ENCODE results near the gene ABL1.
"Not testable (repeated sequence)": the region's sequence is repeated elsewhere in the genome, so short reads cannot be mapped to it uniquely, and the experiment has no call there.

The ABL1 gene

DNA sequence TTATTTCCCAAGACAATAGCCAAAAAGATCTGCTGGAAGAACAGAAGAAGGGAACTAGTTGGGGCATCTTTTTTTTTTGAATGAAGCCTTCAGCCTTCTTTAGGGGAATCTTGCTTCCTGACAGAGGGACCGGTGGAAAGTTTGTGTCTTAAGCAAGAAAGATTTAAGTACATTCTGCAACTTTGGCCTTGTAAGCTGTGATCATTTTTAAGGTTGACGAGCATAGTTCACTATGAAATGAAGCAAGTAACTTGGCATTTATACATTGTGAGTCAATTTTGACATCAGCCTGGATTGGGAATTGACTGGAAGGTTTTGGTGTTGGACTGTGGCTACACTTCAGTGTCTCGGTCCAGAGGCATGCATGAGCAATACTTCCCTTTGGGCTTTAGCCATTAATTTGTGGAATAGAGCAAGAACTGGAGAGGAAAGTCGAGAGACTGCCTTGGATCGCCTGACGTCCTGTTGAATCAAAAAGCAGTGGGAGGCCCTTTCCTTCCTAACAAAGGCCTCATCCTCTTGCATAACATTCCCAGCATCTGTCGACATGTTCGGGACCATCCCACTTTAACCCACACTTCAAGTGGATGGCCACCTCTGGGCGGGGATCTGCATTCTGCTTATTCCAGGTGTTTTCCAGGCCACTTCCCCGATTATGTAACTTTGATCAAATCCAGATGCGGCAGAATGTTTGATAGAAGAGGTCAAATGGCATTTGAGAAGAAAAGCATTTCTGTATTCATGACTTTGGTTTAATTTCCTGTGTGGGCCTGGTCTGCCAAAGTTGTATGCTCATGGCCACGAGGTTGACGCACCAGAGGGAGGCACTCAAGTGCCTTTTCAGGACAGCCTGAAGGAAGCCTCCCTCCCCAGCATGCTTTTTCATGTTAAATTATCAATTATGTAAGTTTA, 12.5 kb downstream of the ABL1 start:
- DNase-seq (ENCODE audit: low read depth in 4 of 4, low spot score in 1 of 4) = no peak

GRCh38 chr9:130848514-130848913, 13.5 kb downstream of the ABL1 start:
- DNase-seq (ENCODE audit: low read depth in 4 of 4, low spot score in 1 of 4) = not testable (repeated sequence)

DNA sequence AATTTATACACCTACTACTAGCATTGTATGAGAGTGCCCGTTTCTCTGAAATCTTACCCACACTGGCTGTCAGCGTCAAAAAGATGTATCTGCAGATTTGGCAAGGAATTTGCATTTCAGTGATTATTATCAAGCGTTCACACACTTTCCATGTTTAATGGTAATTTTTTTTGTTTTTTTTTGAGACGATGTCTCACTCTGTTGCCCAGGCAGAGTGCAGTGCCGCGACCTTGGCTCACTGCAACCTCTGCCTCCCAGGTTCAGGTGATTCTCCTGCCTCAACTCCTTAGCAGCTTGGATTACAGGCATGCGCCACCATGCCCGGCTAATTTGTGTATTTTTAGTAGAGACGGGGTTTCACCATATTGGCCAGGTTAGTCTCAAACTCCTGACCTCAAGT, 14.3 kb downstream of the ABL1 start:
- no peak for DNase-seq (ENCODE audit: low read depth in 4 of 4, low spot score in 1 of 4)

GRCh38 chr9:130852801-130853200, 17.7 kb downstream of the ABL1 start:
- no peak for DNase-seq (ENCODE audit: low read depth in 4 of 4, low spot score in 1 of 4)

GRCh38 chr9:130854092-130854491, 19.0 kb downstream of the ABL1 start:
- DNase-seq (ENCODE audit: low read depth in 4 of 4, low spot score in 1 of 4) = no peak

GRCh38 chr9:130854835-130855234, 19.8 kb downstream of the ABL1 start:
- no peak for DNase-seq (ENCODE audit: low read depth in 4 of 4, low spot score in 1 of 4)

DNA sequence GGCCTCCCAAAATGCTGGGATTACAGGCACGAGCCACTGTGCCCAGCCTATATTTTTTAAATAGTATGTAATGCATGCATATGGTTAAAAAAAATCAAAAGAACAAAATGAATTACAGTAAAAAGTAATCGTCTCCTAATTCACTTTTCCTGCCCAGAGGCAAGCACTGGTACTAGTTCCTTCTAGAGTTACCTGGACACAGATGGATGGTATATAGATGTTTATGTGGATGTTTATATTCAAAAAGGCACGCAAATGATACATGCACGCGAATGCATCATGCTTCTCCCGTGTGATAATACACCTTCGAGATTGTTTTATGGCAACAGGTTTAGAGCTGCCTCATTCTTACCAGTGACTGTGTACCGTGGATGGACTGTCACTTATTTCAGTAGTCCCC, 21.4 kb downstream of the ABL1 start:
- DNase-seq (ENCODE audit: low read depth in 4 of 4, low spot score in 1 of 4) = no peak

GRCh38 chr9:130857864-130858738, 23.0 kb downstream of the ABL1 start:
- DNase-seq (ENCODE audit: low read depth in 4 of 4, low spot score in 1 of 4) = no peak

DNA sequence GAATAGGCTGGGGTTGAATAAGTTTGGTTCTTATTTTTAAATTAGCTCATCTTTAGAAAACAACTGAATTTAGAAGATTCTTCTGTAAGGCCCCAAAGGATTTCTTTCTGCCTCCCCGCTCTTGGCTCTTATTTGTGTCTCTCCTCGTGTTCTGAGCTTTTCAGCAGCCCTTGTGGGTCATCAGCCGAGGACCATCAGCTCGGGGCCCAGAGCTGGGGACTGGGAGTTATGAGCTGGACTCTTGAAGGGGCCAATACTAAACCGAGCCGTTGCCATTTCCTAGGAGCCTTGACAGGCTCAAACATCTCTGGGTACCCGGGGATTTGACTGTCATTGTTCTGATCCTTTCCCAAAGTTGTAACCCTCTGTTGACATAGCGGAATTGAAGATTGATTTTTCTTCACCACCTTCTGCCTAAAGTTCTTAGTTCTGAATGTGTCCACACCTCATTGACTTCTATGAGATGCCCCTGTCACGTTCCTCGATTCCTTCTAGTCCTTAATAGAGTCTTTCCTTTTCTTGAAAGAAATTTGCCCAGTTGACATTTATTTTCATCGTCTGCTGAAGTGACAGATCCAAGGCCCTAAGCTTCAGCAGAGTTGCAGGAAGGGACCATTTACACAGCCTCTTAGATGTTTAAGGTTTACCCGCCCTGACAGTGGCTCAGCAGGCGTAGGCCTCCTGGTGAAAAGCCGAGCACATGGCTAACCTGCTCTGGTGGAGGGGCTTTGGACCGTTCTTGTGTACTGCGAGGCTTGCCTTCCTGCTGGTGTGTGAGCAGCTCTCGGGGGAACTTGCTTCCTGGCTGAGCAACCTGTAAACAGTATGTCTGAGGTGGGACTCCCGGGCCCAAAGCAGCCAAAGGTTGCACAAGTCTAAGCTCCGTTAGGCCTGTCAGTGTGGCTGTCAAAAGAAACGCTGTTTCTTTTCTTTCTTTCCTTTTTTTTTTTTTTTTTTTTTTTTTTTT, 24.0 kb downstream of the ABL1 start:
- no peak for DNase-seq (ENCODE audit: low read depth in 4 of 4, low spot score in 1 of 4)

DNA sequence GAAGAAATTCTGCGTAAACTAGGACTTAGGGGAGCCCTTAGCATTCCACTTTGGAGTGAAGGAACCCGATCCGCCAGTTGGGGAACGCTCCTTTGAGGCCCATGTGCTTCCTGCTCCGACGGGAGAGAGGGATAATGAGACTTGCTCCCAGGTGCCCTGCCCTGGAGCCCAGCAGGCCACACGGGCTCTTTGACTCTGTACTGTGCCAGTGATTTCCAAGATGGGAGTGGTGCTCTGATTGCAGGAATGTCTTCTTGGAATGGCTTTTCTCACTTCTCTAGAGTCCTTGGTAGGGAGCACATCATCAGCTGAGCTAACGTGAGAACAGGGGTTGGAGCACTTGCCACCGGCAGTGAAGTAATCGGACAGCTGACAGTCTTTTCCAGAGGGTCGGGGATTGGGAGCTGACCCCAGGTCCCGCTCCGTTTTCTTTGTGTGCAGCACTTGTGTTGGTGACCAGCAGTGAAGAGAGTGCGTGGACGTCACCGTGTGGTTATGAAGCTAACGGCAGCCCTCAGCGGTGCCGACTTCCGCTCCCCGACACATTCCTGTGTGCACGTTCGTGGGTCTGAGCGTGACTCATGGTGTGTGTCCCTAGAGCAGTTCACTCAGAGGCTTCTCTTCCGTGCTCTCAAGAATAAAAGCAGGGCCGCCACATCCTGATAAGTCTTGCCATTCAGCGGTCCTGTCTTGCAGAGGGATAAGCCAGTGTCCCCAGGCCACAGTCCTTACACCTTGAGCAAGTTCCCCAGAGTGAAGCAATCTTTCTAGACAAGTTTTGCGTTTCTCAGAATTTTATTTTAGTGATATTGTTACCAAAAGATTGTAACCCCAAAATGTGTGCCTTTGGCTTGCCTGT, 25.6 kb downstream of the ABL1 start:
- DNase-seq (ENCODE audit: low read depth in 4 of 4, low spot score in 1 of 4) = no peak

DNA sequence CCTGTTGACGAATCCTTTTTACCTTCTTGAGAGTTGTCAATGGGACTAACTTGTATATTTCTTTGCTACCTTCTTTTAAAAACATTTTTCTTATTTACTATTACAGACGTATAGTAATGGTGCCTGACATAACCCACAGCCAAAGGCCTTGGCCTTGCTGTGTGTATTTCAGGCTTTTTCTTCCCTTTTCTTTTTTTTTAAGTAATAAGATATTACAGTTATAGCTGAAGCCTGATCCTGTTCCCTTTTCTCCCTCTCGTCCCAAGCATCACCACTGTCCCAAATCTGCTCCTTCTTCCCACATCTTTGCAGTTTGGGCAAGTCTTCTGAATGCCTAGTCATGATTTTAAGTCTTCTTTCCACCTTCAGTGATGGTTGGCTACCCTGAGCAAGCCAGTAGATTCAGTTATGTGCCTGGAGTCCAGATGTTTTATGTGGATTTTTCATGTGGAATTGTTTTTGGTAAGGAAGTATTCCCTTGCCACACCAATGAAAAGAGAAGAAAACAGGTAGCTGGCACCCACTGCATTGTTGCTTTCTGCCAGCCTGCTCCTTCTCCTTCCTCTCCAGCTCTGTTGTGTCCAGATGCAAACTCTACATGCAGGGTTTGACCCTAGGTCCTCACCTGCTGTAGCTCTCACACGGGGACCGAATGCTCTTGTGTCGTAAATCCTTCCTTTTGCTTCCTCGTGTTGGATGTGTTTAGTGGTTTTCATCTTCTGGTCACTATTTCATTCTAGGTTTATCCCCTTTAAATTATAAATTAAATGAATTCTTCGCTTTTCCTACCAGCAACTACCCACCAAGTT, 26.5 kb downstream of the ABL1 start:
- no peak for DNase-seq (ENCODE audit: low read depth in 4 of 4, low spot score in 1 of 4)

GRCh38 chr9:130862217-130862616, 27.2 kb downstream of the ABL1 start:
- no peak for DNase-seq (ENCODE audit: low read depth in 4 of 4, low spot score in 1 of 4)

DNA sequence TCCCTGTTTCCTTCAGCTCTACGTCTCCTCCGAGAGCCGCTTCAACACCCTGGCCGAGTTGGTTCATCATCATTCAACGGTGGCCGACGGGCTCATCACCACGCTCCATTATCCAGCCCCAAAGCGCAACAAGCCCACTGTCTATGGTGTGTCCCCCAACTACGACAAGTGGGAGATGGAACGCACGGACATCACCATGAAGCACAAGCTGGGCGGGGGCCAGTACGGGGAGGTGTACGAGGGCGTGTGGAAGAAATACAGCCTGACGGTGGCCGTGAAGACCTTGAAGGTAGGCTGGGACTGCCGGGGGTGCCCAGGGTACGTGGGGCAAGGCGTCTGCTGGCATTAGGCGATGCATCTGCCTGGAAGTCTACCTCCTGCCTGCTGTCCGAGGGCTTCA, 27.7 kb downstream of the ABL1 start:
- DNase-seq (ENCODE audit: low read depth in 4 of 4, low spot score in 1 of 4) = no peak

DNA sequence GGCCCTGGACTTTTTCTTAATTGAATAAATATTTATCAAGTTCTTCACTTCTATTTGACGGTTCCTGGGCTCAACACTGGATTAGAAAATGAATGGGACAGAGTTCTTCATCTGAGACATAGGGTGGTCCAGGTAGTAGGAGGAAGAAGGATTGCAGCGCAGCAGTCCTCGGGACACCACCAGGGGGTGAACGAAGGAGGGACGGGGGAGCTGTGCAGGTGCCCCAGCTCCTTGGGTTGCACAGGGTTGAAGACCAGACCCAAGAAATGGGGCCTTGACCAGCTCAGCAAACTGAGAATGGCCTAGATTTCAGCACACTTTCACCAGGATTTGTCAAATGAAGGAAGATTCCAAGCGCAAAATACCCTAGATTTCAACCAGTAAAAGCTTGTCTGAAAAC, 29.5 kb downstream of the ABL1 start:
- no peak for DNase-seq (ENCODE audit: low read depth in 4 of 4, low spot score in 1 of 4)

DNA sequence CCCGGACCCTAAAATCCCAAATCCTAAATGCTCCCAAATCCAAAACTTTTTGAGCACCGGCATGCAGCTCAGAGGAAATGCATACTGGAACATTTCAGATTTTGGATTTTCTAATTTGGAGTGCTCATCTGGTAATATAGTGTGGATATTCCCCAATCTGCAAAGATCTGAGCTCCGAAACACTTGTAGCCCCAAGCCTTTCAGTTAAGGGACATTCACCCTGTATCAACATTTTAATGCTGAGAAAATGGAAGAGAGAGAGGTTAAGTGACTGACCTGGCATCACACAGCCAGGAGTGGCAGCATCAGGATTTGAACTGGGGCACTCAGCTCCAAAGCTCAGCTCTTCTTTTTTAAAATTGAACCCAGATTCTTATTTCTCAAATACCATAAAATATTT, 30.9 kb downstream of the ABL1 start:
- DNase-seq (ENCODE audit: low read depth in 4 of 4, low spot score in 1 of 4) = no peak

DNA sequence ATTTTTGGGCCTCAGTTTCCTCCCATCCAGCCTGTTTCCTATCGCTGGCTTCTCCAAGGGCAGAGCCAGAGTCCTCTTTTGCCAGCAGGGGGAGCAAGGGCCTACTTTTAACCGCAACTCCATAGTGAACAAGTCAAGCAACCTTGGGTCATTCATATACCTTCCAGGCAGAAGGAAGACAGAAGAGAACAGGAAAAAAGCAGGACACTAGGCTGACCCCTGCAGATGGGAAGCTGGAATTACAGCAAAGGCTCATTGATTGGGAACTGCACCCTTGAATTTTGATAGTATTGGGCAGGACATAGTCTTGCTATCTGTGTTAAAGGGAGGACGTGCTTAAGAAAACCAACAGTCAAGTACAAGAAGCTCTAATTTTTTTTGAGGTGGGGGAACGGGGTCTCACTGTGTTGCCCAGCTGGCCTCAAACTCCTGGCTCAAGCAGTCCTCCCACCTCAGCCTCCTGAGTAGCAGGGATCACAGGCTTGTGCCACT, 31.5 kb downstream of the ABL1 start:
- peak; percentile 10 to 34 (median 26) for DNase-seq (ENCODE audit: low read depth in 4 of 4, low spot score in 1 of 4)

DNA sequence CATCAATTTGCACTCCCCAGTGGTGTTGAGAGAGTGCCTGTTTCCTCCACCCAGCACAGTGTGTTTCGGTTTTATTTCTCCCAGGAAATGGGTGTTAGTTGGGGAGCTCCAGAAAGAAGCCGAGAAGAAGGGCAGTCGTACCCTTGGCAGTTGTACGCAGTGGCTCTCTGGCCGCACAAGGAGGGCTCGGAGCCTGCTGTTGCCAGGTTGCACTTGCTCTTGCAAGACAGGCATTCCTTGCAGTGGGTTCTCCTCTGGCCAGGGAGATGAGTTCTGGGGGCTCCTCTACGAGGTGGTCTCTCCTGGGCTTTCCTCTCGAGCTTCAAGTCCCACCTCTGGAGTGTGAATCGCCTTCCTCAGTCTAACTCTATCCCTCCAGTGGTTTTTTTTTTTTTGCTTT, 32.5 kb downstream of the ABL1 start:
- DNase-seq (ENCODE audit: low read depth in 4 of 4, low spot score in 1 of 4) = no peak

- no peak for DNase-seq (ENCODE audit: low read depth in 4 of 4, low spot score in 1 of 4)
Measured at GRCh38 chr9:130868230-130868629, 33.2 kb downstream of the ABL1 start.

- no peak for DNase-seq (ENCODE audit: low read depth in 4 of 4, low spot score in 1 of 4)
Measured at GRCh38 chr9:130869250-130869649, 34.2 kb downstream of the ABL1 start.

All from stimulated activated CD4-positive, alpha-beta T cell treated with anti-CD3 and anti-CD28 coated beads, Interleukin-1b, Interleukin-23, amount 100 ng/mL, for 24 hours (primary cell).